NCI-H1105 (cell line): ENCODE measurements around the gene PHIP.
"Not testable (repeated sequence)": the region's sequence is repeated elsewhere in the genome, so short reads cannot be mapped to it uniquely, and the experiment has no call there.

Experiments used
- DNase-seq: peaks from one replicate; lab custom pipeline; 2025; lab: John Stamatoyannopoulos, UW

Gene PHIP

GRCh38 chr6:79078075-79078969, at the start of gene PHIP:
PHIP (minus strand) TSS chr6:79078254; CDS start chr6:79078068, 186 bp downstream.
- peak; percentile 97 for DNase-seq

- no peak for DNase-seq
These were observed 49.6 kb upstream of the PHIP start for GRCh38 chr6:79127660-79128059.

GRCh38 chr6:79119217-79119616, 41.2 kb upstream of the PHIP start:
- DNase-seq: no peak

GRCh38 chr6:79117752-79118151, 39.7 kb upstream of the PHIP start:
- DNase-seq: no peak

- DNase-seq: no peak
These were observed 37.6 kb upstream of the PHIP start for GRCh38 chr6:79115553-79116182.

GRCh38 chr6:79111549-79111948, 33.5 kb upstream of the PHIP start:
- DNase-seq: no peak

GRCh38 chr6:79101164-79101563, 23.1 kb upstream of the PHIP start:
- no peak for DNase-seq

GRCh38 chr6:79100304-79100703, 22.2 kb upstream of the PHIP start:
- DNase-seq: no peak

- DNase-seq: no peak
These were observed 16.9 kb upstream of the PHIP start for GRCh38 chr6:79094938-79095337.

- not testable (repeated sequence) for DNase-seq
These were observed 13.7 kb upstream of the PHIP start for GRCh38 chr6:79091801-79092200.

- DNase-seq: no peak
These were observed 11.7 kb upstream of the PHIP start for GRCh38 chr6:79089552-79090404.

GRCh38 chr6:79084693-79085092, 6.6 kb upstream of the PHIP start:
- no peak for DNase-seq

- no peak for DNase-seq
These were observed 4.2 kb upstream of the PHIP start for GRCh38 chr6:79082304-79082703.

GRCh38 chr6:79081663-79082062, 3.6 kb upstream of the PHIP start:
- DNase-seq: no peak

GRCh38 chr6:79079561-79080041, 1.5 kb upstream of the PHIP start:
- DNase-seq: no peak

- no peak for DNase-seq
These were observed 359 bp downstream of the PHIP start for GRCh38 chr6:79077715-79078074.

- DNase-seq: peak; percentile 93
These were observed 1.0 kb downstream of the PHIP start for GRCh38 chr6:79076782-79077641.

GRCh38 chr6:79076160-79076559, 1.9 kb downstream of the PHIP start:
- DNase-seq: no peak

- DNase-seq: no peak
These were observed 4.2 kb downstream of the PHIP start for GRCh38 chr6:79073888-79074287.

- no peak for DNase-seq
These were observed 5.3 kb downstream of the PHIP start for GRCh38 chr6:79072640-79073181.

- no peak for DNase-seq
These were observed 6.5 kb downstream of the PHIP start for GRCh38 chr6:79071547-79071946.
